Inflammatory macrophage treated with lipopolysaccharide for 1 hour (primary cell): ENCODE results near the gene GSG1L.
A peak's percentile ranks its signal among the peaks of the same experiment; 100 is the strongest.

ENCODE experiments used
- DNase-seq, 2 donors: peaks; one replicate each; pipeline ENCODE4 v3.0.0-alpha.2; 2020 to 2022

The GSG1L gene

GRCh38 chr16:28062847-28063521 is 530 bp downstream of the GSG1L start:
- DNase-seq = peak; percentile 30 to 33

- DNase-seq = no peak
Observed at GRCh38 chr16:28062261-28062846, 1.2 kb downstream of the GSG1L start.

GRCh38 chr16:28061352-28062101 is 2.0 kb downstream of the GSG1L start:
- DNase-seq = no peak

GRCh38 chr16:28059841-28060575 is 3.5 kb downstream of the GSG1L start:
- DNase-seq = no peak

- DNase-seq = peak; percentile 5 to 20
Observed at GRCh38 chr16:28058839-28059589, 4.5 kb downstream of the GSG1L start.

GRCh38 chr16:28057949-28058348 is 5.6 kb downstream of the GSG1L start:
- DNase-seq = no peak

DNA sequence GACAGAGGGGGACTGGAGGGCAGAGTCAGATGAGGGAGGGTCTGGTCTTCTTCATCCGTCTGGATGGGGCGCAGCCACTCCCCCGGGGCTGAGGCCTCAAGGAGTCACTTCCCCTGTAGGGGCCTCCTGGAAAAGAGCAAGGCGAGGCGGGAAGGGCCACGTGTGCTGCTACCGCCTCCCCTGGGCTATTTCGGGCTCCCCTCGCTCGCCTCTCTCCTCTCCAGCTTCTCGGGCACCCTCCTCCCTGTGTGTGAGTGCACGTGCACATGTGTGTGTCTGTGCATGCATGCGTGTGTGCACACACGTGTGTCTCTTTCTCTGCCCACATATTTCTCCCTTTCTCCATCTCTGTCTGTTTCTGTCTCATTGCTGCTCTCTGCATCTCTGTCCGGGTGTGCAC is 10.1 kb downstream of the GSG1L start:
- DNase-seq = no peak

DNA sequence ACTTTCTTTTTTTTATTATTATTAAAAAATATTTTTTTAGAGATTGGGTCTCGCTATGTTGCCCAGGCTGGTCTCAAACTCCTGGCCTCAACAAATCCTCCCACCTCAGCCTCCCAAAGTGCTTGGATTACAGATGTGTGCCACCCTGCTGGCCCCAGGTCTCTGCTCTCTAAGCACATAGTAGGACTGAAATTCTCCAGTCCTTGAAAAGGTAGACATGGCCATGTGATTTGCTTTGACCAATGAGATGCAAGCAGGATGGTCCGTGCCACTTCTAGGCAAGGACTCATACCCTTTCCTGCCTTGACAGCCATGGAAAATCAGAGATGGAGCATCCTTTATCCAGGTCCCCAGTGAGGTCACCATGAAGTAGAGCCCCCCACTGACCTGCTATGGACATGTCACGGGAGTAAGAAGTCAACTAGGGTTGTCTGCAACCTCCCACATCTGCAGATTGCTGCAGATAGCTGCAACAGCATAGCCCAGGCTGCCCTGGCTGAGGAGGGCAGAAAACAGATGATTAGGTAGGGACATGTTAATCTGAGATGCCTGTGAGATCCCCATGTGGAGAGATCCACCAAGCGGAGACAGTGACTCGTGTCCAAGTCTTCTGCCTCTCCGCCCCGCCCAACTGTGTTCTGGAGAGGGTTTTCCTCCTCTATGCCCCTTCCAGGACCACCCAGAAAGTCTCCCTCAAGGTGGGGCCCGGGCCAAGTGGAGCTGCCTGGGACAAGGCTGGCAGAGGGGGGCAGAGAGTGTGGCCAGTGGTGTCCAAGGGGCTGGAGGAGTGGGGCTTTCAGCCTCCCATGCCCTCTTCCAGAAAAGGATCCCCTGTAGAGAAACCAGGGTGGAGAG is 11.0 kb downstream of the GSG1L start:
- no peak for DNase-seq

GRCh38 chr16:28051486-28051885 is 12.0 kb downstream of the GSG1L start:
- no peak for DNase-seq

DNA sequence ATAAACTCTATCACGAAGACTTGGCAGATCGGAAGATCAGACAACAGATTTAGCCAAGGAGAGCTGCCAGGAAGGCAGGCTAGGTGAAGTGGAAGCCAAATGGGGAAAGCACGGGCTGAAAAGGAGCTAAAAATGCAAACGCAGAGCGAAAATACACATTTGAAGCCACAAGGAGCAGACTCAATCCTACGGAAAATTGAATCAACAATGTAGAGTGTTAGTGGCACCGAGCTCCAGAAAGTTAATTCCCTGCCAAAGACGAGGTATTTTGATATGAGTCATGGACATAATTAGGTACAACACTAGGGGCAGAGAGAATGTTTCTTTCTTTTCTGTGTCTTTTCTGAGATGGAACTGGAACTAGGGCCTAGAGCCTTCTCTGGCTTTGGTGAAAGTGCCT is 20.7 kb downstream of the GSG1L start:
- no peak for DNase-seq

DNA sequence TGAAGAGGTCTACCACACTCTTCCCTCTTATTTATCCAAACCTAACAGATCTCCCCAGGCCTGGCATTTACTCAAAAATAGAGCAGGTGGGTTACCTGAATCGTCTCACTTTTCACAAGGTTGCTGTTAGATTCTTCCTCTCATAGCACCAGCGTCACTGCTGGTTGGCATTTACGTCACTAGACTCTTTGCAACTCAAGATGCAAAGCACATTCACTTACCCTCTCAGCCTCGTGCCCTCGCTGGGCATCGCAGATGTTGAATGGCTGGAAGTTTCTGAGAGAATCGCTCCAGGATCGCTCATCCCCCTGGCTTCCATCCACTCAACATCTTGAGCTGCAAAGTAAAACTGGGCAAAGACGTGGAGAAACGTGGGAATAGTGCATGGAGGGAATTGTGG is 21.9 kb downstream of the GSG1L start:
- no peak for DNase-seq

GRCh38 chr16:28040039-28040438 is 23.5 kb downstream of the GSG1L start:
- no peak for DNase-seq

GRCh38 chr16:28039493-28039892 is 24.0 kb downstream of the GSG1L start:
- no peak for DNase-seq

- DNase-seq = no peak
Observed at GRCh38 chr16:28038409-28038808, 25.1 kb downstream of the GSG1L start.

DNA sequence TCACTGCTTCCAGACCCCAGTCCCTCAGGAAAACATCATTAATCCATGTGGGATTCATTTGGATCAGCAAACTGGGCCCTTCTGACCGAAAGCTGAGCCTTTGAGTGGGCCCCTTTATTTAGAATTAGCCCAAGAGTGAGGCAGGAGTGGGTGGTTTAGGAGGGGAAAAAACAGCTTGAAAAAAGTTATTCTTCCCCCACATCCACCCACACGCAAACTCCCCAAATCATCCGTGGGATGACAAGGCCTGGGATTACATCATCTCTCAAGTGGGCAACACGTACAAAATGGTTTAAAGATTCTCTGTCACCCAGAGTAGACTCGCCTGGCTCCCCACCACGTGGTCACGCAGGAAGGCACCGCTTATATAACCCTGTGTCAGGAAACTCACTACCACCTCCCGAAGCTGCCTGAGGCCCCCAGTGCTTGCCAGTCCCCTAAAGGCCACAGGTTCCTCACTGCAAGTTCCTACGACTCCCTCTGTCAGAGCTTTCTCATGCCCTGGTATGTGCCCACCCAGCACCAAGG is 27.6 kb downstream of the GSG1L start:
- DNase-seq = no peak

DNA sequence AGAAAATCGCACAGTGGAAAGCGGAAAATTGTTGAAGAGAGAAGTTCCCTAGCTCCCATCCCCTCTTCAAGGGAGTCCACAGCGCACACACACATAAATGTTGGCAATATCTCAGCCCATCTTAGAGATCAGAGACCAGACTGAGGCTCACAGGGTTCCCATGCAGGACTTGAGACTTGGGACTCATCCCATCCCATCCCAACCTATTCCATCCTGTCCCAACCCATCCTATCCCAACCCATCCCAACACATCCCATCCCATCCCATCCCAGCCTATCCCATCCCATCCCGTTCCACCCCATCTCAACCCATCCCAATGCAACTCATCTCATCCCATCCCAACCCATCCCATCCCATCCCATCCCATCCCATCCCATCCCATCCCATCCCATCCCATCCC is 29.6 kb downstream of the GSG1L start:
- DNase-seq = no peak

DNA sequence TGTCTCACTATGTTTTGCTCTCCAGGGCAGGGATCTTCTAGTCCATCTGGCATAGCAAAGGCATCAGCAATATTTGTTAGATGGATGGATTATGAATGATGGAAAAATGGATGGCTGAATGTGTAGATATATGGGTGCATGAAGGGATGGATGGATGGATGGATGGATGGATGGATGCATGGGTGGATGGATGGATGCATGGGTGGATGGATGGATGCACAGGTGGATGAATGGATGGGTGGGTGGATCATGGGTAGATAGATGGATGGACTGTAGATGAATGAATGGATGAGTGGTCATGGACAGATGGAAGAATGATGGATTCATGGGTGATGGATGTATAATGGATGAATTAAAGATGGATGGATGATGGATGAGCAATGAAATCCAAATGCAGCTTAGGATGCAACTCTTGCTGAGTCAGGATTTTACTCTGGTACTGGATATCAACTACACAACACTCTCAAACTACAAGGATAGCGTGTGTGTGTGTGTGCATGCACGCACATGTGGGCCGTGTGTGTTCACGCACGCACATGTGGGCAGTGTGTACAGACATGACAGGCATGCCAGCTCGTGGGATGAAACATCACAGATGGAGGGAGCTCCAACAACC is 34.0 kb downstream of the GSG1L start:
- DNase-seq = no peak

GRCh38 chr16:28027055-28027454 is 36.5 kb downstream of the GSG1L start:
- DNase-seq = no peak

DNA sequence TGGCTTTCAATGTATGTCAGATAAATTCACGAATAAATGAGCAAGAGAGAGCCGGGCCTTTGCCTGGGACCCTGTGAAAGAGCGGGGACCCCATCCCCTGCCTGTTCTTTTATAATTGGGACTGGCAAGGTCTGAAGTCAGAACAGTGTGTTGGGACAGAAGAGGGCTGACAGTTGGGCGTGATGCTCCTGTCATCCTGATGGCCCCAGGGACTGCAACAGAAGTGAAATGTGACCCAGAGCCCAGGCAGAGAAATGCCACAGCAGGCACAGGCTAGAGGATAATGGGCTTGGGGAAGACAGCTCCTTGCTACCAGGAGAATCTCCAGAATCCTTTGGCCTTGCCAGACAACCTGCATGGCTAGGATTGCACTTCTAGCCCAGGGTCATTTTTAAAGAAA is 37.9 kb downstream of the GSG1L start:
- no peak for DNase-seq

- DNase-seq = no peak
Observed at GRCh38 chr16:28019218-28019617, 44.3 kb downstream of the GSG1L start.

DNA sequence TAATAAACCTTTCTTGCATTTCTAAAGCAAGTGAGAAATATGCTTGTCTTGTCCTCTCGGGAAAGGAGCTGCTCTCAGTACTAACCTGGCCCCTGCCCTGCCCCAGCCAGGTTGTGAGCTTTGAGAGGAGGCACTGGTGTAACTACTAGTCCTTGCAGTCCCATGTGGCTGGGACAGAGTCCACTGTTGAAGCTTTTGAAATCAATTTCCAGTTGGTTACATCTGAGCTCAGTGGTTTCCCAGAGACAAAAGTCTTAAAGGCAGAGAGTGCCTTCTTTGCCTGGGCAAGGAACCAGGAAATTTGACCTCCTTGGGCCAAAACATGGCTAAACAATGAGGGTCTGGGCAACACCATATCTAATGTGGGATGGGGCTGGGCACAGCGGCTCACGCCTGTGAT is 48.7 kb downstream of the GSG1L start:
- DNase-seq = no peak
